MM.1S (cell line): Measurements from ENCODE around the gene HPSE2.
"Not testable (repeated sequence)": the region's sequence is repeated elsewhere in the genome, so short reads cannot be mapped to it uniquely, and the experiment has no call there.

ENCODE experiments used
- DNase-seq: peaks from one replicate; pipeline ENCODE4 v3.0.0-alpha.2; 2015
- H2AFZ ChIP-seq: fragments of 300-600 bp; sonication (generic); 2 replicates; pipeline ENCODE4 v1.6.0; 2016; ENCODE audit warnings: antibody characterized with exemption, low read length
- H3F3A ChIP-seq: fragments of 300-600 bp; sonication (generic); 2 replicates; pipeline ENCODE4 v1.6.1; 2016; ENCODE audit warnings: mild to moderate bottlenecking, antibody characterized with exemption, low read length, moderate library complexity, mixed read lengths; ENCODE audit not compliant: insufficient read depth
- H3K27ac ChIP-seq: fragments of 300-600 bp; sonication (generic); 2 replicates; pipeline ENCODE4 v1.5.1; 2016; ENCODE audit warnings: mild to moderate bottlenecking, low read length
- H3K27me3 ChIP-seq: fragments of 300-600 bp; sonication (generic); replicated peaks from 2 replicates; pipeline ENCODE4 v1.6.0; 2016; ENCODE audit warnings: low read length; ENCODE audit not compliant: insufficient read depth
- H3K36me3 ChIP-seq: fragments of 300-600 bp; sonication (generic); replicated peaks from 2 replicates; pipeline ENCODE4 v1.6.1; 2016; ENCODE audit warnings: mild to moderate bottlenecking, low read length, mixed read lengths; ENCODE audit not compliant: insufficient read depth
- H3K4me1 ChIP-seq: fragments of 300-600 bp; sonication (generic); 2 replicates; pipeline ENCODE4 v1.6.1; 2016; ENCODE audit warnings: low read length, mixed read lengths
- H3K4me2 ChIP-seq: fragments of 300-600 bp; sonication (generic); 2 replicates; pipeline ENCODE4 v1.6.0; 2016; ENCODE audit warnings: low read depth, low read length
- H3K4me3 ChIP-seq: fragments of 300-600 bp; sonication (generic); 2 replicates; pipeline ENCODE4 v1.5.1; 2016; ENCODE audit warnings: low read length, mixed read lengths
- H3K79me2 ChIP-seq: fragments of 300-600 bp; sonication (generic); 2 replicates; pipeline ENCODE4 v1.6.1; 2016; ENCODE audit warnings: mixed run types, low read length, mixed read lengths
- H3K9ac ChIP-seq: fragments of 300-600 bp; sonication (generic); 2 replicates; pipeline ENCODE4 v1.6.1; 2016; ENCODE audit warnings: low read length, mixed read lengths
- H3K9me2 ChIP-seq: fragments of 300-600 bp; sonication (generic); replicated peaks from 2 replicates; pipeline ENCODE4 v1.6.1; 2016; ENCODE audit warnings: mild to moderate bottlenecking, low read length, mixed read lengths; ENCODE audit not compliant: insufficient read depth
- H3K9me3 ChIP-seq: fragments of 300-600 bp; sonication (generic); replicated peaks from 2 replicates; pipeline ENCODE4 v1.6.1; 2016; ENCODE audit warnings: mild to moderate bottlenecking, low read length, mixed read lengths; ENCODE audit not compliant: insufficient read depth
- H4K20me1 ChIP-seq: fragments of 300-600 bp; sonication (generic); 2 replicates; pipeline ENCODE4 v1.6.1; 2016; ENCODE audit warnings: mild to moderate bottlenecking, low read length, moderate library complexity, mixed read lengths; ENCODE audit not compliant: insufficient read depth
- EZH2 ChIP-seq: fragments of 300-600 bp; sonication (generic); optimal IDR thresholded peaks from 2 replicates; pipeline ENCODE3; 2017; ENCODE audit warnings: low read depth, mild to moderate bottlenecking, antibody characterized with exemption, low read length, mixed read lengths
- EZH2phosphoT487 ChIP-seq: fragments of 300-600 bp; sonication (generic); IDR thresholded peaks from 2 replicates; pipeline ENCODE4 v1.6.1; 2018; ENCODE audit warnings: antibody characterized with exemption, low read length
- TF ChIP-seq, protein P1 (sequence below): fragments of 300-600 bp; sonication (generic); IDR thresholded peaks from 2 replicates; pipeline ENCODE4 v1.5.1; 2016; ENCODE audit warnings: antibody characterized with exemption, low read length, mixed read lengths

Gene HPSE2

DNA sequence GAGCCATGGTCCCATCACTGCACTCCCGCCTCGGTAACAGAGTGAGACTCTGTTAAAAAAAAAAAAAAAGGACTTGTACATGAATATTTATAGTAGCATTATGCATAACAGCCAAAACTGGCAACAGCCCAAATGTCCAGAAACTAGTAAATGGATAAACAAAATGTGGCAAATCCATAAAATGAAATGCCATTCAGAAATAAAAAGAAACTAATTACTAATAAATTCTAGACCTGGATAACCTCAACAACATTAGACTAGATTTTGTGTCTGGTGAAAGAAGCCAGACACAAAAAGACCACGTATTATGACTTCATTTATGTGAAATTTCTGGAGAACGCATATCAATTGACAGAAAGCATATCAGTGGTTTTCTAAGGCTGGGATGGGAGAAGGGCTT, 74.5 kb downstream of the HPSE2 start:
- H3K4me1 ChIP-seq = no peaks in the 10 kb centered on the region
- TF ChIP-seq EZH2phosphoT487 (no peak), EZH2 (no peak)
- TF ChIP-seq, protein P1, sequence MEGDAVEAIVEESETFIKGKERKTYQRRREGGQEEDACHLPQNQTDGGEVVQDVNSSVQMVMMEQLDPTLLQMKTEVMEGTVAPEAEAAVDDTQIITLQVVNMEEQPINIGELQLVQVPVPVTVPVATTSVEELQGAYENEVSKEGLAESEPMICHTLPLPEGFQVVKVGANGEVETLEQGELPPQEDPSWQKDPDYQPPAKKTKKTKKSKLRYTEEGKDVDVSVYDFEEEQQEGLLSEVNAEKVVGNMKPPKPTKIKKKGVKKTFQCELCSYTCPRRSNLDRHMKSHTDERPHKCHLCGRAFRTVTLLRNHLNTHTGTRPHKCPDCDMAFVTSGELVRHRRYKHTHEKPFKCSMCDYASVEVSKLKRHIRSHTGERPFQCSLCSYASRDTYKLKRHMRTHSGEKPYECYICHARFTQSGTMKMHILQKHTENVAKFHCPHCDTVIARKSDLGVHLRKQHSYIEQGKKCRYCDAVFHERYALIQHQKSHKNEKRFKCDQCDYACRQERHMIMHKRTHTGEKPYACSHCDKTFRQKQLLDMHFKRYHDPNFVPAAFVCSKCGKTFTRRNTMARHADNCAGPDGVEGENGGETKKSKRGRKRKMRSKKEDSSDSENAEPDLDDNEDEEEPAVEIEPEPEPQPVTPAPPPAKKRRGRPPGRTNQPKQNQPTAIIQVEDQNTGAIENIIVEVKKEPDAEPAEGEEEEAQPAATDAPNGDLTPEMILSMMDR = no peak

DNA sequence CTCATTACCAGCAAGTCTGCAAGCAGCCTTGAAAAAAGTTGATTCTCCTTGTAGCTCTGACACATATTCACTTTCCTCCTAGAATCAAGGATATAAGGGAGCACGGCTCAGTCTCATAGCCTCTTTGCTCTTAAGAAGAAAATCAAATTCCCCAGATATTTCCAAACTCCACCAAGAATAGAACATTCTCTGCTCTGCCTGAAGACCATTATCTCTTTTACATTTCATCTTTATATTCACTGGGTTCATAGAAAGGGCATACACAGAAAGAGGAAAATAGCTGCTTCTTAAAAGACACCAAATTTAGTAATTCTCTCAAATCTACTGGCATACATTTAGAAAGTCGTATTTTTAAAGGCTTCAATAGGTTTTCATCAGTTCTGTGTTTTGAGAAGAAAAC, 92.0 kb downstream of the HPSE2 start:
- Histone ChIP-seq H3K79me2 (no peaks in the 10 kb centered on the region), H3K4me2 (no peak overlapping the region), H2AFZ (no peak overlapping the region), H3K4me3 (no peak overlapping the region), H3K9me2 (no peaks in the 10 kb centered on the region), H3K9me3 (no peaks in the 10 kb centered on the region), H4K20me1 (no peaks in the 10 kb centered on the region), H3K27me3 (no peaks in the 10 kb centered on the region), H3K9ac (no peak overlapping the region), H3K27ac (no peak overlapping the region), H3K4me1 (no peaks in the 10 kb centered on the region), H3K36me3 (no peaks in the 10 kb centered on the region), H3F3A (no peaks in the 10 kb centered on the region)
- DNase-seq = no peak
- TF ChIP-seq EZH2 (no peak), EZH2phosphoT487 (no peak)
- TF ChIP-seq, protein P1 = no peak

More for the DNA sequence above, 74.5 kb downstream of the HPSE2 start:
- H3F3A ChIP-seq = no peaks in the 10 kb centered on the region
- H3K36me3 ChIP-seq = no peaks in the 10 kb centered on the region
- H3K9me2 ChIP-seq = no peaks in the 10 kb centered on the region
- no peaks in the 10 kb centered on the region for H3K79me2 ChIP-seq
- no peak for DNase-seq
- H3K4me3 ChIP-seq = no peak overlapping the region
- no peaks in the 10 kb centered on the region for H3K9me3 ChIP-seq
- H3K27ac ChIP-seq = no peak overlapping the region
- H2AFZ ChIP-seq = no peak overlapping the region
- H3K9ac ChIP-seq = no peak overlapping the region
- no peaks in the 10 kb centered on the region for H4K20me1 ChIP-seq
- no peak overlapping the region for H3K4me2 ChIP-seq
- no peaks in the 10 kb centered on the region for H3K27me3 ChIP-seq

DNA sequence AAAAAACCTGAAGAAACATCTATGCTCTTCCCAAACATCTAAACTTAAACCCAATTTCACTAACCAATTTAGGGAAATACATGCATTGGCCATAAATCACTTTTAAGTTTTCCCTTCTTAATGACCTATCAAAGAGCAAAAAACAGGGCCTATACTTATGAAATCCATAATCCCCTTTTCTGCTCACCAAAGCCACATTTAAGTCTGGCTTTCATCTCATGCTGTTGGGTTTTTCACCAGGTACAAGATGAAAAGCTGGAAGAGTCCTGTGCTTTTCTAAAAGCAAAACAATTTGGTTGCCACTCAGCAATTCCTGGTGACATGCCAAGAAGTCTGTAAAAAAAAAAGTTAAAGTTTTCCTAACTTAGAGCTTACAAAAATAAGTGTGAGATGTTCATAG, 92.6 kb downstream of the HPSE2 start:
- Histone ChIP-seq H3K4me1 (no peaks in the 10 kb centered on the region), H3K27ac (no peak overlapping the region), H3K9me3 (no peaks in the 10 kb centered on the region), H3K9me2 (no peaks in the 10 kb centered on the region), H3K9ac (no peak overlapping the region), H3F3A (no peaks in the 10 kb centered on the region), H4K20me1 (no peaks in the 10 kb centered on the region), H3K36me3 (no peaks in the 10 kb centered on the region), H3K79me2 (no peaks in the 10 kb centered on the region), H3K27me3 (no peaks in the 10 kb centered on the region), H2AFZ (no peak overlapping the region), H3K4me3 (no peak overlapping the region), H3K4me2 (no peak overlapping the region)
- TF ChIP-seq EZH2 (no peak), EZH2phosphoT487 (no peak)
- TF ChIP-seq, protein P1 = no peak
- no peak for DNase-seq

DNA sequence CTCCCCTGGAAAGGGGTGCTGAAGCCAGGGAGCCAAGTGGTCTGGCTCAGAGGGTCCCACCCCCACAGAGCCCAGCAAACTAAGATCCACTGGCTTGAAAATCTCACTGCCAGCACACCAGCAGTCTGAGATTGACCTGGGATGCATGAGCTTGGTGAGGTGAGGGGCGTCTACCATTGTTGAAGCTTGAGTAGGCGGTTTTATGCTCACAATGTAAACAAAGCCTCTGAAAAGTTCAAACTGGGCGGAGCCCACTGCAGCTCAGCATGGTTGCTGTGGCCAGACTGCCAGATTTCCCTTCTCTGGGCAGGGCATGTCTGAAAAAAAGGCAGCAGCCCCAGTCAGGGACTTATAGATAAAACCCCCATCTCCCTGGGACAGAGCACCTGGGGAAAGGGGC, 102.8 kb downstream of the HPSE2 start:
- not testable (repeated sequence) for H3K4me3 ChIP-seq, H2AFZ ChIP-seq, H3K27me3 ChIP-seq, H3K36me3 ChIP-seq, H3K9ac ChIP-seq, H3K9me2 ChIP-seq, DNase-seq, H3K27ac ChIP-seq, H3K4me1 ChIP-seq, H4K20me1 ChIP-seq, H3K4me2 ChIP-seq, H3K9me3 ChIP-seq, H3F3A ChIP-seq, H3K79me2 ChIP-seq
